Lung (tissue), 12 donors: ENCODE results near the gene KIF24. TPM values are rescaled to one million over a fixed set of nuclear protein-coding genes. Genes with fewer than 3 reads are reported as not detected.
A peak's percentile ranks its signal among the peaks of the same experiment; 100 is the strongest.

Source experiments
- ATAC-seq: fragments of 200-7000 bp; cut with Tn5 transposase; one replicate; pipeline ENCODE4 v1.9.1; 2020; ENCODE audit warnings: moderate number of reproducible peaks; ENCODE audit not compliant: insufficient read depth, low FRiP score
- DNase-seq, 3 donors: peaks; one replicate each; pipeline ENCODE4 v3.0.0-alpha.2; 2013 to 2017
- H3K27ac ChIP-seq, 2 donors: one replicate each; pipeline ENCODE4 v1.5.1; 2013; ENCODE audit warnings: mild to moderate bottlenecking in 2 of 2, moderate library complexity in 2 of 2, control low read depth in 1 of 2, inconsistent platforms in 1 of 2, low read depth in 1 of 2, low read length in 1 of 2
- H3K27me3 ChIP-seq, 3 donors: one replicate each; pipeline ENCODE4 v1.5.1; 2013; ENCODE audit warnings: low read length in 2 of 3; ENCODE audit not compliant: control insufficient read depth in 3 of 3, insufficient read depth in 3 of 3
- H3K36me3 ChIP-seq, 4 donors: one replicate each; pipeline ENCODE4 v1.5.1; 2013; ENCODE audit warnings: low read length in 4 of 4, mild to moderate bottlenecking in 1 of 4, moderate library complexity in 1 of 4; ENCODE audit not compliant: control insufficient read depth in 4 of 4, insufficient read depth in 4 of 4
- H3K4me1 ChIP-seq, 5 donors: one replicate each; pipeline ENCODE4 v1.5.1; 2013; ENCODE audit warnings: low read length in 5 of 5, mild to moderate bottlenecking in 2 of 5, moderate library complexity in 1 of 5; ENCODE audit not compliant: control insufficient read depth in 5 of 5, insufficient read depth in 5 of 5
- H3K4me3 ChIP-seq: one replicate; pipeline ENCODE4 v1.5.1; 2013; ENCODE audit warnings: mild to moderate bottlenecking, control low read depth, moderate library complexity
- H3K9ac ChIP-seq, 2 donors: one replicate each; pipeline ENCODE4 v1.5.1; 2013; ENCODE audit warnings: low read length in 2 of 2, control low read depth in 1 of 2; ENCODE audit not compliant: insufficient read depth in 1 of 2
- H3K9me3 ChIP-seq, 4 donors: one replicate each; pipeline ENCODE4 v1.5.1; 2013; ENCODE audit warnings: low read length in 3 of 4, mild to moderate bottlenecking in 1 of 4, moderate library complexity in 1 of 4; ENCODE audit not compliant: control insufficient read depth in 4 of 4, insufficient read depth in 3 of 4
- CTCF ChIP-seq: IDR thresholded peaks from 2 replicates; pipeline ENCODE4 v1.5.1; 2012; ENCODE audit warnings: mild to moderate bottlenecking; ENCODE audit errors: control extremely low read depth, extremely low read depth
- WGBS, 2 donors: extraction: QIAGEN DNeasy Blood & Tissue Kit; methylation state at CpG; one replicate each; pipeline ENCODE4 v1.1.7; 2013; 5-methylcytosine and 5-hydroxymethylcytosine counted together
- polyA plus RNA-seq, 2 donors: library from polyadenylated mRNA; stranded (reverse); fragments of 200-250 nt; gene quantifications; one replicate each; pipeline ENCODE4 v1.2.1, GENCODE V29; 2013
- total RNA-seq, 2 donors: library from RNA; depleted of rRNA in 1 of 2; stranded (reverse); fragments of >200 nt in 1 of 2; gene quantifications; one replicate each; pipeline ENCODE4 v1.2.1, GENCODE V29; 2014 to 2021
- donor health status: control.
- donor health status: control.
- donor health status: Bipolar disorder and iron deficiency.
- donor health status: healthy.
- donor health status: DM: yes; HTN: yes; CAD: no.

KIF24 gene
- total and polyA plus RNA-seq, 4 donors: 0.63 to 4.3 (median 1.9) TPM

- no peak overlapping the region for H3K4me3 ChIP-seq
- WGBS, 2 donors: 81 to 86% methylated on average over 3 of the region's 3 CpGs
- peaks cover 0 to 9% (median 0%) of the 10 kb centered on the region in 4 donors for H3K9me3 ChIP-seq
- no peak overlapping the region for H3K27ac ChIP-seq
- no peak for DNase-seq
- H3K36me3 ChIP-seq: peaks cover 0 to 2% (median 0%) of the 10 kb centered on the region in 4 donors
- peaks cover 0 to 60% (median 38%) of the 10 kb centered on the region in 3 donors for H3K27me3 ChIP-seq
- no peak for TF ChIP-seq CTCF
- H3K9ac ChIP-seq: no peak overlapping the region
- peaks cover 0 to 13% (median 4%) of the 10 kb centered on the region in 5 donors for H3K4me1 ChIP-seq
- no peak for ATAC-seq
These were observed 45.3 kb upstream of the KIF24 start for GRCh38 chr9:34374339-34374738.

- Histone ChIP-seq H3K27ac (no peak overlapping the region), H3K9ac (no peak overlapping the region), H3K4me1 (peaks cover 0 to 13% (median 4%) of the 10 kb centered on the region in 5 donors), H3K27me3 (peaks cover 0 to 56% (median 32%) of the 10 kb centered on the region in 3 donors), H3K36me3 (peaks cover 0 to 2% (median 0%) of the 10 kb centered on the region in 4 donors), H3K4me3 (no peak overlapping the region), H3K9me3 (peaks cover 0 to 9% (median 0%) of the 10 kb centered on the region in 4 donors)
- TF ChIP-seq CTCF: no peak
- WGBS, 2 donors: 67 to 86% methylated on average over 2 of the region's 2 CpGs
- ATAC-seq (no peak), DNase-seq (no peak)
These were observed 44.7 kb upstream of the KIF24 start for GRCh38 chr9:34373749-34374148.

- H3K27me3 ChIP-seq: peaks cover 0 to 49% (median 29%) of the 10 kb centered on the region in 3 donors
- 84 to 88% methylated on average over 41 of the region's 41 CpGs for WGBS, 2 donors
- H3K36me3 ChIP-seq: peaks cover 0 to 2% (median 0%) of the 10 kb centered on the region in 4 donors
- no peak for TF ChIP-seq CTCF
- ATAC-seq (no peak), DNase-seq (peak in 2 of 3 donors; percentile 14 to 23)
- peaks cover 0 to 9% (median 0%) of the 10 kb centered on the region in 4 donors for H3K9me3 ChIP-seq
- no peak overlapping the region for H3K27ac ChIP-seq
- no peak overlapping the region for H3K9ac ChIP-seq
- H3K4me3 ChIP-seq: no peak overlapping the region
- H3K4me1 ChIP-seq: peaks cover 0 to 13% (median 4%) of the 10 kb centered on the region in 5 donors
These were observed 43.5 kb upstream of the KIF24 start for GRCh38 chr9:34372467-34373011.
